Stimulated activated CD8-positive, alpha-beta memory T cell treated with anti-CD3 and anti-CD28 coated beads, Interleukin-2, amount 100 ng/mL, for 48 hours (primary cell): ENCODE results near the gene ARID3C.
"Not testable (repeated sequence)": the region's sequence is repeated elsewhere in the genome, so short reads cannot be mapped to it uniquely, and the experiment has no call there.

Experiments used
- DNase-seq, 2 donors: peaks; one replicate each; pipeline ENCODE4 v3.0.0-alpha.2; 2020; ENCODE audit warnings: low read depth in 2 of 2

The ARID3C gene

GRCh38 chr9:34652602-34653000 lies 23.7 kb upstream of the ARID3C start:
- DNase-seq: no peak

DNA sequence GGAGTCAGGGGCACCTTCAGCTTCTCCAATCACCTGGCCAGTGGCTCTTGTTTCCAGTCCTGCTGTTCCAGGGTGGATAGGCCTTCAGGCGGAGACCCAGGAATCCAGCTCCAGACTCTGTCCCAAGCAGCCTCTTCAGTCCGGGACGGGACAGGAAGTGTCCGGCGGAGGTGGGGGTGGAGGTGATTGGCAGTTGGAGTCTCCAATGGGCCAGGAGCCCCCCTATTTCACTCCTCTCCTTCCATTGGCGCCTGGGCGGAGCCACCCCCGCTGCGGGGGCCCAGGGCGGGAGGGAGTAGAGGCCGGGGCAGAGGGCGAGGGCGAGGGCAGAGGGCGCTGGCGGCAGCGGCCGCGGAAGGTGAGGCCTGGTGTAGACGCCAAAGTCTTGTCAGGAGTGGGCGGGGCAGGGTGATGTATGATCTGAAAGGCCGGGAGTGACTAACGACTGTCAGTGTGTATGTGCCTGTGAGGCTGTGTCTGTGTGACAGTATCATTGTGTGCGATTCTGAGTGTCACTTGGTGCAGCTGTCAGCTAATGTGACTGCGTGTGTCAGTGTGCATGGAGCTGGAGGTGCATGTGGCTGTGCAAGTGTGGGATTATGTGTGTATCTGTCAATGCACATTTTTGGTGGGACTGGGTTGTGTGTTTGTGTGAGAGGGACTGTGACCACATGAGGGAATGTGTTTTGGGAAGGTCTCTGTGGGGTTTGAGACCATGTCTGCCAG lies 23.2 kb upstream of the ARID3C start, which contains the start of gene IL11RA:
Gene IL11RA, plus strand, starts transcription at position 310 of the 726 bp plus-strand sequence. CDS start 3,033 bp downstream, outside the sequence.
- DNase-seq: peak in 1 of 2 donors; percentile 48

DNA sequence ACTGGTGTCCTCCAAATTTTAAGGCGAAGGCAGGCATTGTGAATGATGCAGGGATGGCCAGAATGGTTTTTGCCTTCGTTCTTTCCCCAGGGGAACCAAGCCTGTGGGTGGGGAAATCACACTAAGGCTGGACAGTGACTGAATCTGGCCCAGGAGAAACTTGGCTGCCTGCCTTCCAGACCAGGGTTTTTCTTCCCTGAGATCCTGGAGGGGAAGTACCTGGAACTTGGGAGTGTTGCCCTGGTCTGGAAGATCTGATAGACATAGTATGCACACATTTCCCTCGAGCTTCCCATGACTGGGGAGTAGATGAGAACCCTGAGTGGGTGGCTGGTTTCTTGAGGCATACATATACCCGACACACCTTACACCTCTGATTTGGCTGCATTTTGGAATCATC lies 22.5 kb upstream of the ARID3C start:
- no peak for DNase-seq

- DNase-seq: no peak
Measured at GRCh38 chr9:34650816-34651215, 21.9 kb upstream of the ARID3C start.

DNA sequence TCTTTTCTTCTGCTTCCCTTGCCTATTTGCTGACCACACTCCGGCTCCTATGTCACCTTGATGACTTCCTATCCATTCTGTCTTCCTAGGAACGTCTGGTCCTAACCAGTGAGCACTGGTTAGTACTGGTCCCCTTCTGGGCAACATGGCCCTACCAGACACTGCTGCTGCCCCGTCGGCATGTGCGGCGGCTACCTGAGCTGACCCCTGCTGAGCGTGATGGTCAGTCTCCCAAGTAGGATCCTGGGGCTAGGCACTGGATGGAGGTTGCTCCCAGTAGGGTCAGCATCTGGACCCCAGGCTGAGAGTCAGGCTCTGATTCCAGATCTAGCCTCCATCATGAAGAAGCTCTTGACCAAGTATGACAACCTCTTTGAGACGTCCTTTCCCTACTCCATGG lies 19.8 kb upstream of the ARID3C start:
- DNase-seq: no peak

GRCh38 chr9:34647651-34648050 lies 18.8 kb upstream of the ARID3C start:
- DNase-seq: no peak

- no peak for DNase-seq
Measured at GRCh38 chr9:34647084-34647403, 18.2 kb upstream of the ARID3C start.

DNA sequence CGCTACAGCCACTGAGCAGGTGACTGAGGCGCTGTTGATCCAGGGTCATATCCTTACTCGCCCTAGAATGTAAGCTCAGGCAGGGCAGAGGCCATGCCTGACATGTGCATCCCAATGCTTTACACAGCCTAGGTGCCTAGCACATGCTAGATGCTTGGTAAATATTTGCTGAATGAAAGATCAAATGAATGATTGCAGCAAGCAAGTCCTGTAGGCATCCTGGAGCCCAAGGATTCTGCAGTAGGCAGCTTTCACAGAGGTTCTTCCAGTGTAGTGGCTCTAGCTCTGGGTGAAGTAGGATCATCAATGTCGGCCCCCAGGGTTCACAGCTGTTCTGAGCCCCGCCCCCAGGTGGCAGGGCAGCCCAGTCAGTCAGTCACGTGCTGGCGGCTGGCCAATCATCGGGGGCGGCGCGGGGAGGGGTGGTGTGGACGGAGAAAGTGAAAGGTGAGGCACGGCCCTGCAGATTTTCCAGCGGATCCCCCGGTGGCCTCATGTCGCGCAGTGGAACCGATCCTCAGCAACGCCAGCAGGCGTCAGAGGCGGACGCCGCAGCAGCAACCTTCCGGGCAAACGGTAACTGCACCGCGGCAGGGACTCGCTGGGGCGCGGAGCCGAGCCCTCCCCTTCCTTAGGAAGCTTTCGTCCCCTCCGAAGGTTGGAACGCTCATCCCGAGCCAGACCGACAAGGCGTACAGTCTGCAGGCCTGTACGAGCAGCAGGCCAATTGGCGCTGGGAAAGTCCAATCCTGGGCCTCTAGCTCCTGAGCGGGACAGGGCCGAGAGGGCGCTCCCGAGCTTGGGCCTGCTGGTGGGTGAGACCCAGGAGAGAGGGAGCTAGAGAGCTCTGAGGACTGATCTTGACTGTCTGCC lies 17.6 kb upstream of the ARID3C start, which contains the start of gene GALT:
Gene GALT, plus strand, starts transcription at position 465 of the 873 bp plus-strand sequence. Its CDS starts 30 bp downstream, at position 495.
- DNase-seq: peak; percentile 97

DNA sequence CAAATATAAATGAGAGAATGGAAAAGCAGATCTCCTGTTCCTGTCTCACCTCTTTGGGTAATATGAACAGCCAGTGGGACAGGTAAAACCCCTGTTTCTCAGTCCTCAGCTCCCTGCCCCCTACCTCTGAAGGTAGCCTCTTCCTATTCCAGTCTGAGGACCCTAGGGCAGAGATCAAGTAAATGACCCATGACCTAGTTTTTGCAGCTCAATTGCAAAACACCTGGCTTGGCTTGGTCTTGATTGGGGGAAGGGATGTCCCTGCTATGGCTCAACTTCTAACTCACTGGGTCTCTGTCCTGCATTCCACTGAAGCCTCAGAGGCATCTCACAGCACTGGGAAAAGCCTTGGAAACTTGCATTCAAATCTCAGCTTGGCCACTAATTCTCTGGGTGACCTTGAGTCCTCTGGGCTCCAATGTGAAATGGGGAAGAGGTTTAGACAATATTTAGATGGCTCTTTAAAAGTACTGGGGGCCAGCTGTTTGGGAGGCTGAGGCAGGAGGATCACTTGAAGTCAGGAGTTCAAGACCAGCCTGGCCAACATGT lies 16.0 kb upstream of the ARID3C start:
- DNase-seq: no peak

DNA sequence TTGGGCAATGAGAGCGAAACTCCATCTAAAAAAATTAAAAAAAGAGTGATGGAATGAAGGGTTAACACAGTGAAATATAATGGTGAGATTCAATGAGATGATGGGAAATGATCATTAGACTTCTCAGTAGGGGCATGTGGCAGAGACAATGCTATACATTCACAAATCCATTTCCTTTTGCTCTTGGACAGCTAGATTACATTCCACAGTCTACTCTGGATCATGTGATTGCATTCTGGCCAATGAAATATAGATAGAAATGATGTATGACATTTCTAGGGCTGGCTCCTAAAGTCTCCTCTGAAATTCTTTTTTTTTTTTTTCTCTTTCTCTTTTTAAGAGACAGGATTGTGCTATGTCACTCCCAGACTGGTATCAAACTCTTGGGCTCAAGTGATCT lies 13.8 kb upstream of the ARID3C start:
- no peak for DNase-seq

- not testable (repeated sequence) for DNase-seq
Measured at GRCh38 chr9:34639322-34639721, 10.5 kb upstream of the ARID3C start.

DNA sequence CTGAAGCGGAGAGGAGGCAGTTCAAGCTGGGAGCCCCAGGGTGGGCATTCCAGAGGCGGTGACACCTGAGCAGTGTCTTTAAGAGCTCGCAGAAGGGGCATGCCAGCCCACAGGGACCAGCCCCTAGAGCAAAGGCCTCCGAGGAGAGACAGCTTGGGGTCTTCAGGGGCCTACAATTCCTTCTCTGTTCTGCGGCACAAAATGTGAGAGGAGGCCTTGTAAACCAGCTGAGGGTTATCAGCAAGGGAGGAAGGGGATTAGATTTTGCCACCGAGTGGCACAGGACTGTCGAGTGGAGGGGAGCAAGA lies 9.2 kb upstream of the ARID3C start:
- no peak for DNase-seq

- DNase-seq: peak; percentile 90 to 92
Measured at GRCh38 chr9:34637356-34638137, 8.7 kb upstream of the ARID3C start, which contains the start of gene SIGMAR1. SIGMAR1 (minus strand) TSS chr9:34637787; CDS start chr9:34637697, 90 bp downstream.

DNA sequence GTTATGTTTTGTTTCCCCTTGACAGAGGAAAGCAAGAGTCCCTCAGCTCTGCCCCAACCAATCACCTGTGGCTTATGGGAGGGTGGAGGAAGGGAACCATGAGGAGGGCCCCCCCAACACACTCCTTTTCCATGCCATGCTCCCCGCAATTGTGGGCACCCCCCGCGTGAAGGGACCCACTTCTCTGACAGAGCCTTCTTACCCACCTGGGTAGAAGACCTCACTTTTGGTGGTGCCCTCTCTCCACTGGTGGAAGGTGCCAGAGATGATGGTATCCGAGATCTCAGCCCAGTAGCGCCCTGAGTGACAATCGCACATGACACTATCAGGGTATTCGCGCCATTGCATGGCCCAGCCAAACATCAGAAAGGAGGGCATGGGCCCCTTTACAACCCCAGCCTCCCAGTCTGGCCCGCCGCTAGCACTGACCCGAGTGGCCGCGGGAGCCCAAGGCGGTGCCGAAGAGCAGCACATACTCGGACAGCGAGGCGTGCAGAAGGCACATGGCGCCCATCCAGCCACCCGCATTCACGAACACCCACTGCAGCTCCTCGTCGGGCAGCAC lies 8.0 kb upstream of the ARID3C start:
- no peak for DNase-seq

DNA sequence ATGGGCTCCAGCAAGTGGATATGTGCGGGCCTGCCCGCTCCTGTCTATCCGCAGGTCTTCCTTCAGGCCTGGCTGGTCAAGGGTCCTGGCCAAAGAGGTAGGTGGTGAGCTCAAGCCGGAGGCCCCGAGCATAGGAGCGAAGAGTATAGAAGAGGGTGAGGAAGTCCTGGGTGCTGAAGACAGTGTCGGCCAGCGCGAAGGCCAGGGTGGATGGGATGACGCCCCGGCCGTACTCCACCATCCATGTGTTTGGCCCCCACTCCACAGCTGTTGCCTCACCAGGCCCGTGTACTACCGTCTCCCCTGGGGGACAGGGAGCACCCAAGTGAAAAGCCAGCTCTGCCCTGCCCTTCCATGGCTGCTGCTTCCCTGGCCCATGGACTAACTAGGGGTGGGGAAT lies 6.7 kb upstream of the ARID3C start:
- no peak for DNase-seq

- no peak for DNase-seq
Measured at GRCh38 chr9:34634551-34635248, 5.8 kb upstream of the ARID3C start.

- peak; percentile 47 to 54 for DNase-seq
Measured at GRCh38 chr9:34633851-34634550, 5.1 kb upstream of the ARID3C start.

DNA sequence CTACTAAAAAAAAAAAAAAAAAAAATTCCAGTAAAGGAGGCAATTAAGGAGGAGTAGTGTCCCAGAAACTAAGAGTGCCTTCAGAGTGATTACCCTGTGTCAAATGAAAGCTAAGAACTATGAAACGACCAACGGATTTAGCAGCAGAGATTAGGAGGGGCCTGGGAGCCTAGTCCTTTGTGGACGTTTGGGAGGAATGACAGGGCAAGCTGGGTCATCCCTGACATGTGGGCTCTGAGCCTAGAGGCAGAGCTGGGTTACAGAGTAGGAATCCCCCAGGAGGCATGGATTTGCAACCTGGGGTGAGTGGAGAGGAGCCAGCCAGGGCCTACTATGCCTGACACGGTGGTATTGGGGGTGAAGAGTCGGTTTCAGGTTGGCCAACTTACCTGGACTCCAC lies 4.3 kb upstream of the ARID3C start:
- no peak for DNase-seq

- no peak for DNase-seq
Measured at GRCh38 chr9:34630402-34631154, 1.7 kb upstream of the ARID3C start.

DNA sequence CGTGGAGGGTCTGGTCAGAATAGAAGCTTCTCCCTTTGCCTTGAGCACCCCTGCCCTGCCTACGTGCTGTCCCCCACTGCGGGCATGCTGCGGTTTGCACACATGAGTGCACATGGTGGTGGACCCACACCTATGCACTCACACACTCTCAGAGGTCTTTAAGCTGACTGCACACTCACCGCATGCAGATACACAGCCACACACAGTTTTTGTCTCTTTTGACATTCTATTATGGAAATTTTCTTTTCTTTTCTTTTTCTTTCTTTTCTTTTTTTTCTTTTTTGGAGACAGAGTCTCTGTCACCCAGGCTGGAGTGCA lies 584 bp upstream of the ARID3C start:
- DNase-seq: no peak
